Stimulated activated CD8-positive, alpha-beta memory T cell treated with anti-CD3 and anti-CD28 coated beads, Interleukin-4, amount 100 ng/mL, for 48 hours (primary cell): Measurements from ENCODE around the gene PAX4.

Experiments used
- DNase-seq: peaks from one replicate; pipeline ENCODE4 v3.0.0-alpha.2; 2020

Gene PAX4, protein sequence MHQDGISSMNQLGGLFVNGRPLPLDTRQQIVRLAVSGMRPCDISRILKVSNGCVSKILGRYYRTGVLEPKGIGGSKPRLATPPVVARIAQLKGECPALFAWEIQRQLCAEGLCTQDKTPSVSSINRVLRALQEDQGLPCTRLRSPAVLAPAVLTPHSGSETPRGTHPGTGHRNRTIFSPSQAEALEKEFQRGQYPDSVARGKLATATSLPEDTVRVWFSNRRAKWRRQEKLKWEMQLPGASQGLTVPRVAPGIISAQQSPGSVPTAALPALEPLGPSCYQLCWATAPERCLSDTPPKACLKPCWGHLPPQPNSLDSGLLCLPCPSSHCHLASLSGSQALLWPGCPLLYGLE

GRCh38 chr7:127618042-127618441 is at the start of gene PAX4:
Gene PAX4, minus strand, starts transcription at chr7:127618142. Its CDS starts 2,214 bp downstream, at chr7:127615928.
- DNase-seq: no peak

- no peak for DNase-seq
Measured at GRCh38 chr7:127667017-127667670, 49.2 kb upstream of the PAX4 start.

DNA sequence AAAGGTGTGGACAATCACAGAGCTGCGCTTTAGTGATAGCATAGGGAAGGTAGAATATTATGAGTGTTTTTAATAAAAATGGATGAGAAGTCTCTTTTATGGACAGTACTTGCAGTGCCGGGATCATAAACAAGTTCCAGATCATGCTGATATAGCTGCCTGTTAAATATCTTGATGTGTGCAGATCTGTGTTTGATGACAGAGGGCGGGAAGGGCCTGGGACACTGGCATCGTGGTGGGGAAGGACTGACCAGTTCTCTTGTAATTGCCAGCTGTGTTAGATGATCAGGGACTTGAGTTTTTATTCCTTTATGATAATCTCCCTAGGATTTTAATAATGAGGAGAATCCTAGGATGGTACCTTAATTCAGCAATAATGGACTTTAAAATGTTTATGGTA is 48.7 kb upstream of the PAX4 start:
- DNase-seq: no peak

GRCh38 chr7:127665922-127666321 is 48.0 kb upstream of the PAX4 start:
- no peak for DNase-seq

GRCh38 chr7:127658970-127659630 is 41.2 kb upstream of the PAX4 start:
- no peak for DNase-seq

GRCh38 chr7:127657500-127657899 is 39.6 kb upstream of the PAX4 start:
- DNase-seq: no peak

GRCh38 chr7:127655720-127656119 is 37.8 kb upstream of the PAX4 start:
- no peak for DNase-seq

GRCh38 chr7:127654404-127655394 is 36.8 kb upstream of the PAX4 start:
- no peak for DNase-seq

GRCh38 chr7:127653396-127653795 is 35.5 kb upstream of the PAX4 start:
- DNase-seq: no peak

DNA sequence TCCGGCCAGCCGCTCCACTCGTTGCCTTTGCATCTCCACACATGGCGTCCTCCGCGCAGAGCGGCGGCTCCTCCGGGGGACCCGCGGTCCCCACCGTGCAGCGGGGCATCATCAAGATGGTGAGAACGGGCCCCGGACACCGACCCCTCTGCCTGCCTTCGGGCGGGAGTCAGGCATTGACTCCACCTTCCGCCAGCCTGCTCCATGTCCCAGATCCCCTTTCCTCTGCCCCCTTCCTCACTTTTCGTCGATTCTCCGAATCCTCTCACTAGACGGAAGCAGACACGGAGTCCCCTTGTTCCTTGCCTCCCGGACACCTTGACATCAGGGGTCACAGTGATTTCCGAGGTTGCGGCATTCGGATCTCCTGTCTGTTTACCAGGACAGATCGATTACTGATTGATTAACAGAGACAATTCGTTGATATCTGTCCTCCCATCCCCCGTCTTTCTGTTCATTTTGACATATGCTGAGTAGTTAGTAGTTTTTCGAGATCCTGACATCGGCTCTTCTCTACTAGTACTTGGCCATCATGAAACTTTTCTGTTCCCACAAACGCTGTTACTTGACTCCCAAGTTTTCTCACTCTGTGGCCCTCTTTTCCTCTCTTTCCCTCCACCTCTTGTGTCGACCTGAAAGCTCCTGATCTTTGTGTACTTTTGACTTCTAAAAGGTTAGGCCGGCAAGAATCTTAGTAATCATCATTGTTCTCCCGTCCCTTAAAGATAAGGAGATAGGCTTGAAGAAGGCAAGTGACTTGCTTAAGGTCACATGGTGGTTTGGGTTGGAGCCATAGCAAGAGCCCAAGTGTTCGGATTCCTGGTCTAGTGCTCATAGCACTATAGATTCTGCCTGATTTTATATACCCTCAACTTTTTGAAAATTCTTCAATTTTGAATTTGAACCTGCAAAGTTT is 34.6 kb upstream of the PAX4 start:
- no peak for DNase-seq

GRCh38 chr7:127651556-127652332 is 33.8 kb upstream of the PAX4 start, which contains the start of gene SND1:
Gene SND1, plus strand, starts transcription at chr7:127652194. Its CDS starts 180 bp downstream, at chr7:127652374.
- peak; percentile 99 for DNase-seq

DNA sequence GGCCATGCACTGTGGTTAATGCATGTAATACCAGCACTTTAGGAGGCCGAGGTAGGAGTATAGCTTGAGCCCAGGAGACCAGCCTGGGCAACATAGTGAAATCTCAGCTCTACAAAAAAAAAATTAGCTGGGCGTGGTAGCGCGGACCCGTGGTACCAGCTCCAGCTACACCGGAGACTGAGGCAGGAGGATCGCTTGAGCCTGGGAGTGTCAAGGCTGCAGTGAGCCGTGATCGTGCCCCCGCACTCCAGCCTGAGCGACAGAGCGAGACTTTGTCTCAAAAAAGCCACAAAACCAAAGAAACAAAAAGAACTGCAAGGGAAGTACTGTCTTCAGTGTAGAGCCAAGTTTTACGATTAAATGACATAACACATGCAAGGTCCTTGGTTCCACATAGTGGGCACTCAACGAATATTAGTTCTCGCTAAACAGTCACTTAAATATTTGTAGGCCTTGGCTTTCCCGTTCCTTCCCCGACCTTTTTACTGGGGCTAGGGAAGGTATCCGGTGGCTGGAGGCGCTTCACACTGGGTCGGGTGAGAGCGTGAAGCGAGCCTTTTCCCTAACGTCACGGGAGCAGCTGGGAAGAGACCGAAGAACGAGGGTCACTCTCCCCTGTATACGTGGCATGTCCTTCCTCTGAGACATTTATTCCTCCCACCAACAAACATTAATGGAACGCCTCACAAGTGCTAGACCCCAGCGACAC is 33.1 kb upstream of the PAX4 start:
- peak; percentile 31 for DNase-seq

DNA sequence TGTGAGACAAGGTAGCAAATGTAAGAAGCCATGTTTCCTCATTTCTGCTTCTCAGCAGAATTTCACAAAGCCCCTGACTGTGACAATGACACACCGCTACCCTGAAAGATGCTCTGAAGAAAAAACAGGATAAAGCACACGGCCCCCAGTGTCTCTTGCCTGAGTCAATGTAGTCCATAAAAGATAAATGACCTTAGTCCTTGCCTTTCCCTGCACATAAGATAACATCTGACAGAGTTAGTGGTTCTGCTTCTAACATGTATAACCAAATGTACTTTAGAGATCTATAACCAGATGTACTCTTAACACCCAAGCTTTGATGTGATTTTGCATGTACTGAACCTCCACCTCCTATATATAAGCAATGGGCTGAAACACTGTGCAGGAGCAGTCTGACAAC is 31.0 kb upstream of the PAX4 start:
- DNase-seq: no peak

GRCh38 chr7:127647636-127648035 is 29.7 kb upstream of the PAX4 start:
- DNase-seq: no peak

- DNase-seq: no peak
Measured at GRCh38 chr7:127644484-127644883, 26.5 kb upstream of the PAX4 start.

DNA sequence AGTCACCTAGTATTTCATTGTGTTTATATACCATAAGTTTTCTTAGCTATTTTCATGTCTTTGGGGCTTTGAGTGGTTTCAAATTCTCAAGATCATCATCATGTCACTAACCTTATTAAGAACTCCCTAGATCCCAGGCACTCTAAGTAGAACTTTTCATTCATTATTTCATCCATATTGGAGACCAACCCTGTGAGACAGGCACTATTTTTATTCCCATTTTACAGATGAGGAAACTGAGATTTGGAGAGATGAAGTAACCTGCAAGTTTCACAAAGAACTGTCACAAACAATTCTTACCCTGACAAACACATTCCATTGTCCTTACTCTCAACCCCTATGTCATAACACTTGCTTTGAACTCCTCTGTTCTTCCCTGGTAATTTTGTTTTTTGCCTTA is 20.3 kb upstream of the PAX4 start:
- no peak for DNase-seq

DNA sequence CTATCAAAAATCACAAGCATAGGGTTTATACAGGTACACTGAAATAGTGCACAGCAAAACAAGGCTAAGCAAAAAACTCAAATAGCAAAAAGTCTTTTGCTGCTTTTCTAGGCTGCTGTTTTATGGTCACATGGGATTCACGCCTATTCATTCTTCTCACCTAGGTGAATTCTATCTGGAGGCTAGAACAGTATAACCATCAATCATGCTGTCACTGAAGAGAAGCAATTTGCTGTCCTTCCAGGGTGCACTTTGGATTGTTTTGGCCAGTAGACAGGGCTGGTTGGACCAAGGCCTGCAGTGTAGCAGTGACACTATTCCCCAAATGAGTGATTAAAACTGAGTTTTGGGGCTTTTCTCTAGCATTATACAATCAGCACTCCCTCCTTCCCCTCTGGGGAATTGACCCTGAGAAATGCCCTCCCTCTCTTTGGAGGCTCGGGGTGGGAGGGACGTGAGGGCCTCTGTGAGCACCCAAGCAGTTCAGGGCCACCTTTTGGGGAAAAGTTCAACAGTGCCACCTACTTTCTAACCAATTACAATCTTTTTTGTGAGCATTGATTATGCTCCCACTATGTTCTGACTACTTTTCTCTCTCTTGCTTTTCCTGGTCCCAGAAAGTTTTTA is 17.8 kb upstream of the PAX4 start:
- no peak for DNase-seq

DNA sequence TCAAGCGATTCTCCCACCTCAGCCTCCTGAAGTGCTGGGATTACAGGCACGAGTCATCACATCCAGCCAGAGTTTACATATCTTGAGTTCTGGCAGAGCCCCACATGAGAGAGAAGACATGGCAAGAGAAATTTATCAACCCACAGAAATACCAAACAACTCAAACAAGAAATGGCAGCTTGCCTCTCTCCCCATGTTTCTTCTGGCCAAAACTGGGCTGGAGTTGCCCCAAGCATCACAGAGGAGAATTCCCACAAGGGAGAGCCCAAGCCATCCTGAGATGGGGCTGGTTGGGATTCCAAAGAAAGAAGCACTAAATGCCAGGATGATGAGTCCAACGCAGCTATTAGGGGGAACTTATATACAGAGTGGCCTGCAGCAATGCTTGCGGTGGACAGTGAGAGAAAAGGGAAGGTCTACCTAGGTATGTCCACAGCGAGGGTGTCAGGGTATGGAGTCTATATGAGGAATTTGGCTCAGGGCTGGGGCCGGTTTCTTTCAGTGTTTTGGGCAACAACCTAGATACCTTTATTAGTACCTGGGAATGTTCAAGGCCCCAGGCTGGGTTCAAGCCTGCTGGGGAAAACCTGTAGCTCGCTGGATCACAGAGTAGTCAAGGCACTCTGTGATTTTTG is 14.5 kb upstream of the PAX4 start:
- no peak for DNase-seq

- DNase-seq: peak; percentile 66
Measured at GRCh38 chr7:127629268-127629854, 11.4 kb upstream of the PAX4 start.
